Measurements from ENCODE around the gene ABCC1. TPM values are rescaled to one million over a fixed set of nuclear protein-coding genes. Genes with fewer than 3 reads are reported as not detected.

Gene ABCC1
- total and polyA plus RNA-seq, 2 of the 8 experiments (the other 6 are each of a cell fraction or from before 2014, with no cell fraction given), result 42.6 to 66.8 TPM

- peak; percentile 13 to 56 for DNase-seq (ENCODE audit: low read depth in 1 of 2, low spot score in 2 of 2)
- Histone ChIP-seq H3K27me3 (replicated peaks in 1 of 4; ENCODE audit: control insufficient read depth in 3 of 4, extremely low read depth in 1 of 4, insufficient read depth in 3 of 4, low read length in 3 of 4) (no peaks in the 10 kb centered on the region), H3K4me3 (ENCODE audit: extremely low read depth in 1 of 4, insufficient read depth in 2 of 4, low read depth in 3 of 4, low read length in 4 of 4) (no peak overlapping the region), H3K4me1 (replicated peaks in 1 of 4; ENCODE audit: control insufficient read depth in 3 of 4, insufficient read depth in 4 of 4, low read length in 3 of 4) (peaks cover 0 to 4% (median 3%) of the 10 kb centered on the region in 4 experiments; a peak in 4 of 7 replicates), H3K14ac (ENCODE audit: insufficient read length) (no peak overlapping the region), H2AFZ (ENCODE audit: low read length) (no peak overlapping the region), H3K23me2 (ENCODE audit: low read depth, low read length) (no peaks in the 10 kb centered on the region), H3K4ac (replicated peaks; ENCODE audit: insufficient read length, low read depth, low read length) (no peak overlapping the region), H3K79me1 (ENCODE audit: low read depth, low read length) (no peaks in the 10 kb centered on the region; the same call in 1 of the 2 replicates), H4K20me1 (replicated peaks in 1 of 2; ENCODE audit: control insufficient read depth in 1 of 2, insufficient read depth in 2 of 2, low read length in 2 of 2) (peaks cover 5 to 6% of the 10 kb centered on the region in 2 experiments), H4K5ac (ENCODE audit: insufficient read length, low read depth, low read length) (no peak overlapping the region), H2BK15ac (ENCODE audit: low read length) (no peak overlapping the region), H3K4me2 (ENCODE audit: insufficient read depth in 1 of 2, low read depth in 2 of 2, low read length in 2 of 2) (no peak overlapping the region), H3K23ac (ENCODE audit: insufficient read length) (no peak overlapping the region), H3K18ac (ENCODE audit: extremely low read depth, low read length) (no peak overlapping the region), H2BK5ac (ENCODE audit: low read depth, low read length) (peak overlapping the region; percentile 82; the same call in 1 of the 2 replicates), H3K9me3 (ENCODE audit: insufficient read depth in 2 of 2, low read depth in 1 of 2, low read length in 1 of 2) (no peaks in the 10 kb centered on the region), H3K56ac (replicated peaks; ENCODE audit: insufficient read length, low read depth, low read length) (no peak overlapping the region), H3K27ac (ENCODE audit: low read depth, low read length) (no peak overlapping the region; the same call in 1 of the 2 replicates), H4K8ac (ENCODE audit: extremely low read depth, insufficient read depth, low read length) (no peak overlapping the region), H2BK120ac (replicated peaks; ENCODE audit: low read depth, low read length) (no peak overlapping the region), H3K36me3 (ENCODE audit: control insufficient read depth in 2 of 4, insufficient read depth in 4 of 4, low read length in 3 of 4) (peaks cover 16 to 39% (median 34%) of the 10 kb centered on the region in 4 experiments), H4K91ac (replicated peaks; ENCODE audit: insufficient read length, low read length) (no peak overlapping the region), H3K79me2 (ENCODE audit: control insufficient read depth in 1 of 2, insufficient read depth in 2 of 2, low read length in 2 of 2) (no peaks in the 10 kb centered on the region), H2BK20ac (ENCODE audit: low read length) (no peak overlapping the region), H3K9ac (replicated peaks in 1 of 4; ENCODE audit: extremely low read depth in 1 of 4, low read depth in 3 of 4, low read length in 3 of 4) (no peak overlapping the region), H2BK12ac (ENCODE audit: low read depth, low read length) (no peak overlapping the region), H2AK5ac (ENCODE audit: low read depth, low read length) (peak overlapping the region; percentile 60; the same call in 1 of the 2 replicates)
- WGBS, 2 experiments (ENCODE audit: extremely low coverage in 1 of 2, insufficient coverage in 1 of 2, insufficient read length in 1 of 2, insufficient replicate concordance in 2 of 2, low coverage in 1 of 2, low lambda C conversion rate in 2 of 2, missing lambda C conversion rate in 1 of 2), result 76% methylated on average over 19 of the region's 19 CpGs; no CpG with 5 or more reads in 1 of the 2 experiments
- TF ChIP-seq TEAD4 (IDR thresholded peaks at IDR 0.05; ENCODE audit: low read depth, low read length) (peak; percentile 86), CHD1 (IDR thresholded peaks at IDR 0.05; ENCODE audit: low read depth, low read length) (no peak), RAD21 (IDR thresholded peaks at IDR 0.05 in 1 of 2, conservative IDR thresholded peaks at IDR 0.05 in 1 of 2; ENCODE audit: low read depth in 2 of 2, low read length in 2 of 2) (0 out of 4 replicates have a peak, but pooled peaks of 1 of the 2 experiments have one; percentile 2), HDAC2 (IDR thresholded peaks at IDR 0.05; ENCODE audit: borderline replicate concordance in 1 of 2, low read depth in 2 of 2, low read length in 2 of 2) (0 out of 4 replicates have a peak, but pooled peaks of 1 of the 2 experiments have one; percentile 34), CREB1 (IDR thresholded peaks at IDR 0.05) (0 out of 2 replicates have a peak, but pooled peaks have one; percentile 13), ASH2L (IDR thresholded peaks at IDR 0.05; ENCODE audit: low read length) (no peak)
- ChIA-PET CTCF (ENCODE audit: partially characterized antibody) (interaction anchor here (0.9 to 1.6 kb wide), 5 partner anchors 12 to 199 kb away, joined by 3 to 8 read pairs (median 4); no protein-coding TSS in a partner anchor), POLR2A (ENCODE audit: partially characterized antibody) (interaction anchor here (0.6 to 1.4 kb wide), 2 partner anchors 83 to 196 kb away, joined by 3 read pairs; no protein-coding TSS in a partner anchor)
- FAIRE-seq, result no peak
These were observed 124.8 kb downstream of the ABCC1 start for GRCh38 chr16:16073891-16074881.
